MCF 10A (cell line): Measurements from ENCODE around the gene EXOC6B. TPM values are rescaled to one million over a fixed set of nuclear protein-coding genes. Genes with fewer than 3 reads are reported as not detected.

ENCODE experiments used
- BruUV-seq: library from RNA; stranded (reverse); fragments of 400-500 nt; replicated peaks from 2 replicates; lab custom pipeline; 2021; lab: Mats Ljungman, UMichigan
- CTCF ChIA-PET: fragments of 300-600 bp; sonication (Branson Sonifier 250); formaldehyde crosslinking; extraction: SDS; loops from one replicate; lab custom pipeline; 2021; ENCODE audit warnings: antibody characterized with exemption, inconsistent platforms; lab: Yijun Ruan, JAX
- POLR2A ChIA-PET: fragments of 300-600, 350-650 bp; sonication (Branson Sonifier 250); formaldehyde crosslinking; extraction: SDS; loops from one replicate; lab custom pipeline; 2020; ENCODE audit warnings: antibody characterized with exemption, inconsistent platforms; lab: Yijun Ruan, JAX
- DNase-seq: peaks from one replicate; pipeline ENCODE4 v3.0.0-alpha.2; 2018; ENCODE audit not compliant: unreplicated experiment
- H3K27ac Mint-ChIP-seq: one replicate; pipeline ENCODE4 v1.8.0; 2022; ENCODE audit warnings: mild to moderate bottlenecking, low read depth, mixed read lengths; ENCODE audit not compliant: unreplicated experiment
- H3K27me3 Mint-ChIP-seq: one replicate; pipeline ENCODE4 v1.8.0; 2022; ENCODE audit warnings: mixed read lengths; ENCODE audit not compliant: insufficient read depth, unreplicated experiment
- H3K36me3 Mint-ChIP-seq: one replicate; pipeline ENCODE4 v1.8.0; 2022; ENCODE audit warnings: mild to moderate bottlenecking, moderate library complexity, mixed read lengths; ENCODE audit not compliant: insufficient read depth, unreplicated experiment
- H3K4me1 Mint-ChIP-seq: one replicate; pipeline ENCODE4 v1.8.0; 2022; ENCODE audit warnings: mixed read lengths; ENCODE audit not compliant: insufficient read depth, unreplicated experiment
- H3K4me3 Mint-ChIP-seq: one replicate; pipeline ENCODE4 v1.8.0; 2022; ENCODE audit warnings: mild to moderate bottlenecking, moderate library complexity, mixed read lengths; ENCODE audit not compliant: unreplicated experiment
- H3K9me3 Mint-ChIP-seq: one replicate; pipeline ENCODE4 v1.8.0; 2022; ENCODE audit warnings: mixed read lengths; ENCODE audit not compliant: unreplicated experiment
- CTCF ChIP-seq: fragments of 200-600 bp; IDR thresholded peaks from one replicate; pipeline ENCODE4 v1.8.0; 2022; ENCODE audit warnings: antibody characterized with exemption, mild to moderate bottlenecking; ENCODE audit not compliant: unreplicated experiment
- intact Hi-C: fragments of 100-400 bp; cut with micrococcal nuclease; formaldehyde crosslinking; loops from 2 replicates; pipeline ENCODE4 v1.14.1; 2022
- total RNA-seq: library from RNA; stranded (reverse); gene quantifications from 2 replicates; pipeline ENCODE4 v1.2.3, GENCODE V29; 2022

Gene EXOC6B
- total RNA-seq, 1 experiment from 2014 or later: 24.7 TPM

- no peak for TF ChIP-seq CTCF
- H3K27me3 Mint-ChIP-seq: no peaks in the 10 kb centered on the region
- H3K9me3 Mint-ChIP-seq: no peaks in the 10 kb centered on the region
- ChIA-PET POLR2A (interaction anchor here (1.2 kb wide), 1 partner anchor 10 kb away, joined by 4 read pairs; no protein-coding TSS in a partner anchor), CTCF (interaction anchor here (0.6 to 1.0 kb wide), 3 partner anchors 13 to 289 kb away, joined by 3 to 4 read pairs (median 3); no protein-coding TSS in a partner anchor)
- BruUV-seq: no TSS peak
- H3K27ac Mint-ChIP-seq: no peak overlapping the region
- H3K4me1 Mint-ChIP-seq: peaks cover 16% of the 10 kb centered on the region
- no peak for DNase-seq
- no peak overlapping the region for H3K4me3 Mint-ChIP-seq
- intact Hi-C loops: no loop called here
- no peaks in the 10 kb centered on the region for H3K36me3 Mint-ChIP-seq
Observed at GRCh38 chr2:72211777-72212485, 613.9 kb downstream of the EXOC6B start.

GRCh38 chr2:72211350-72211749 is 614.5 kb downstream of the EXOC6B start:
- Mint-ChIP-seq H3K4me3 (no peak overlapping the region), H3K9me3 (no peaks in the 10 kb centered on the region), H3K36me3 (no peaks in the 10 kb centered on the region), H3K4me1 (peaks cover 16% of the 10 kb centered on the region), H3K27me3 (no peaks in the 10 kb centered on the region), H3K27ac (no peak overlapping the region)
- CTCF ChIA-PET: no interaction called here
- TF ChIP-seq CTCF: no peak
- POLR2A ChIA-PET: interaction anchor here (1.2 kb wide), 1 partner anchor 11 kb away, joined by 4 read pairs; no protein-coding TSS in a partner anchor
- no TSS peak for BruUV-seq
- peak; percentile 24 for DNase-seq
- intact Hi-C loops: no loop called here

GRCh38 chr2:72210470-72210869 is 615.4 kb downstream of the EXOC6B start:
- no peaks in the 10 kb centered on the region for H3K36me3 Mint-ChIP-seq
- no peak overlapping the region for H3K4me3 Mint-ChIP-seq
- BruUV-seq: no TSS peak
- POLR2A ChIA-PET: interaction anchor here (1.1 to 1.6 kb wide), 2 partner anchors 11 to 12 kb away, joined by 3 to 4 read pairs; no protein-coding TSS in a partner anchor
- CTCF ChIA-PET: interaction anchor here (0.5 to 0.9 kb wide), 2 partner anchors 10 to 157 kb away, joined by 3 read pairs; no protein-coding TSS in a partner anchor
- no peak overlapping the region for H3K27ac Mint-ChIP-seq
- no peaks in the 10 kb centered on the region for H3K27me3 Mint-ChIP-seq
- intact Hi-C loops: no loop called here
- TF ChIP-seq CTCF: no peak
- H3K4me1 Mint-ChIP-seq: peaks cover 16% of the 10 kb centered on the region
- no peaks in the 10 kb centered on the region for H3K9me3 Mint-ChIP-seq
- DNase-seq: peak; percentile 82

DNA sequence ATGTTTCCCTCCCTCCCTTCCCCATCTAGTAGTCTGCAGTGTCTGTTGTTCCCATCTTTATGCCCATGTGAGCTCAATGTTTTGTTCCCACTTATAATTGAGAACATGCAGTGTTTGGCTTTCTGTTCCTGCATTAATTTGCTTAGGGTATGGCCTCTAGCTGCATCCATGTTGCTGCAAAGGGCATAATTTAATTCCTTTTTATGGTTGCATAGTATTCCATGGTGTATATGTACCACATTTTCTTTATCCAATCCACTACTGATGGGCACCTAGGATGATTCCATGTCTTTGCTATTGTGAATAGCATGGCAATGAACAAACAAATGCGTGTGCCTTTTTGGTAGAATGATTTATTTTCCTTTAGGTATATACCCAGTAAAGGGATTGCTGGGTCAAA is 617.6 kb downstream of the EXOC6B start:
- no peaks in the 10 kb centered on the region for H3K36me3 Mint-ChIP-seq
- no peaks in the 10 kb centered on the region for H3K27me3 Mint-ChIP-seq
- H3K4me1 Mint-ChIP-seq: peaks cover 8% of the 10 kb centered on the region
- no peaks in the 10 kb centered on the region for H3K9me3 Mint-ChIP-seq
- DNase-seq: no peak
- CTCF ChIA-PET: no interaction called here
- H3K27ac Mint-ChIP-seq: no peak overlapping the region
- intact Hi-C loops: no loop called here
- H3K4me3 Mint-ChIP-seq: no peak overlapping the region
- POLR2A ChIA-PET: no interaction called here
- no TSS peak for BruUV-seq
- TF ChIP-seq CTCF: no peak
